B cell (primary cell): ENCODE data around the gene STIM1.

Source experiments
- EZH2 ChIP-seq: IDR thresholded peaks from 2 replicates; pipeline ENCODE4 v1.6.1; 2012; ENCODE audit warnings: borderline replicate concordance, low read depth, mild to moderate bottlenecking, moderate library complexity, low read length; ENCODE audit not compliant: insufficient read depth, poor library complexity, severe bottlenecking
- TF ChIP-seq, protein P1 (sequence below): fragments of 200-600 bp; IDR thresholded peaks from one replicate; pipeline ENCODE4 v1.8.0; 2022; ENCODE audit warnings: antibody characterized with exemption, mild to moderate bottlenecking

DNA sequence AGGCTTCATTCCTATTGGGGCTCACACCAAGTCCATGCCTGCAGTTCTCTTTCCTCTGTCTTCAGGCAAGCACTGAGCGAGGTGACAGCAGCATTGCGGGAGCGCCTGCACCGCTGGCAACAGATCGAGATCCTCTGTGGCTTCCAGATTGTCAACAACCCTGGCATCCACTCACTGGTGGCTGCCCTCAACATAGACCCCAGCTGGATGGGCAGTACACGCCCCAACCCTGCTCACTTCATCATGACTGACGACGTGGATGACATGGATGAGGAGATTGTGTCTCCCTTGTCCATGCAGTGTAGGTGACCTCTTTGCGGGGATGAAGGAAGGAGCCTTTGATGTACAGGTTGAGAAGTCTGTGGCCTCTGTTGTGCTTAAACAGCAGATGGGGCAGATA lies 227.7 kb downstream of the STIM1 start:
- TF ChIP-seq, protein P1, sequence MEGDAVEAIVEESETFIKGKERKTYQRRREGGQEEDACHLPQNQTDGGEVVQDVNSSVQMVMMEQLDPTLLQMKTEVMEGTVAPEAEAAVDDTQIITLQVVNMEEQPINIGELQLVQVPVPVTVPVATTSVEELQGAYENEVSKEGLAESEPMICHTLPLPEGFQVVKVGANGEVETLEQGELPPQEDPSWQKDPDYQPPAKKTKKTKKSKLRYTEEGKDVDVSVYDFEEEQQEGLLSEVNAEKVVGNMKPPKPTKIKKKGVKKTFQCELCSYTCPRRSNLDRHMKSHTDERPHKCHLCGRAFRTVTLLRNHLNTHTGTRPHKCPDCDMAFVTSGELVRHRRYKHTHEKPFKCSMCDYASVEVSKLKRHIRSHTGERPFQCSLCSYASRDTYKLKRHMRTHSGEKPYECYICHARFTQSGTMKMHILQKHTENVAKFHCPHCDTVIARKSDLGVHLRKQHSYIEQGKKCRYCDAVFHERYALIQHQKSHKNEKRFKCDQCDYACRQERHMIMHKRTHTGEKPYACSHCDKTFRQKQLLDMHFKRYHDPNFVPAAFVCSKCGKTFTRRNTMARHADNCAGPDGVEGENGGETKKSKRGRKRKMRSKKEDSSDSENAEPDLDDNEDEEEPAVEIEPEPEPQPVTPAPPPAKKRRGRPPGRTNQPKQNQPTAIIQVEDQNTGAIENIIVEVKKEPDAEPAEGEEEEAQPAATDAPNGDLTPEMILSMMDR: no peak
- no peak for TF ChIP-seq EZH2
